ENCODE measurements around the gene WNK2. TPM values are rescaled to one million over a fixed set of nuclear protein-coding genes. Genes with fewer than 3 reads are reported as not detected.

The WNK2 gene
- total and polyA plus RNA-seq, 2 donors = 4.8 to 9.3 TPM

DNA sequence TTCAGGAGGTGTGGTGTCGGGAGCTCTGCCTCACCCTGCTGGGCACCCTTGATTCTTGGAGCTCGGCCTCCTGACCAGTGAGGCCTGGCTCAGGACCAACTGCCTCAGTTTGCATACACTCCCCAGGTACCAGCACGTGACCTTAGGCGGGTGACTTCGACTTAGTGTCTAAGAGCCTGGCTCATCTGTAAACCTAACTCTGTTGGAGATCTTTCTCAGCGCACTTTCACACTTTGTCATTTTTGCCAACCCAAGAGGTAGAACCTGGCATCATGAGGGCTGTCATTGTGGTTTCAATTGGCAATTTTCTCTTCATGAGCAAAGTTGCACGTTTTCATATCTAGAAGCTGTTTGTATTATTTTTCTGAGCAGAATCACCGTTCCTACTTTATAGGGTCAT, 13.4 kb upstream of the WNK2 start:
- no peak for DNase-seq (ENCODE audit: extremely low spot score)
- no peak overlapping the region for H3K4me3 ChIP-seq (ENCODE audit: low read depth, low read length)
- H3K4me1 ChIP-seq (ENCODE audit: insufficient read depth) = no peaks in the 10 kb centered on the region
- no peak overlapping the region for H3K27ac ChIP-seq (ENCODE audit: low read depth)
- WGBS = 92% methylated on average over 8 of the region's 8 CpGs
- H3K36me3 ChIP-seq (ENCODE audit: insufficient read depth) = no peaks in the 10 kb centered on the region

- H3K4me3 ChIP-seq (ENCODE audit: low read depth, low read length) = no peak overlapping the region
- WGBS = 91% methylated on average over 8 of the region's 8 CpGs
- no peaks in the 10 kb centered on the region for H3K4me1 ChIP-seq (ENCODE audit: insufficient read depth)
- no peaks in the 10 kb centered on the region for H3K36me3 ChIP-seq (ENCODE audit: insufficient read depth)
- DNase-seq (ENCODE audit: extremely low spot score) = no peak
- no peak overlapping the region for H3K27ac ChIP-seq (ENCODE audit: low read depth)
Measured at GRCh38 chr9:93171261-93171990, 12.5 kb upstream of the WNK2 start.

- 77% methylated on average over 20 of the region's 20 CpGs for WGBS
- no peaks in the 10 kb centered on the region for H3K36me3 ChIP-seq (ENCODE audit: insufficient read depth)
- DNase-seq (ENCODE audit: extremely low spot score) = no peak
- H3K4me3 ChIP-seq (ENCODE audit: low read depth, low read length) = no peak overlapping the region
- H3K27ac ChIP-seq (ENCODE audit: low read depth) = no peak overlapping the region
- no peaks in the 10 kb centered on the region for H3K4me1 ChIP-seq (ENCODE audit: insufficient read depth)
Measured at GRCh38 chr9:93172666-93173364, 11.1 kb upstream of the WNK2 start.

GRCh38 chr9:93173365-93174051, 10.4 kb upstream of the WNK2 start:
- no peak overlapping the region for H3K27ac ChIP-seq (ENCODE audit: low read depth)
- no peak for DNase-seq (ENCODE audit: extremely low spot score)
- H3K4me1 ChIP-seq (ENCODE audit: insufficient read depth) = no peaks in the 10 kb centered on the region
- H3K4me3 ChIP-seq (ENCODE audit: low read depth, low read length) = no peak overlapping the region
- 73% methylated on average over 12 of the region's 12 CpGs for WGBS
- H3K36me3 ChIP-seq (ENCODE audit: insufficient read depth) = no peaks in the 10 kb centered on the region

GRCh38 chr9:93174976-93175375, 9.0 kb upstream of the WNK2 start:
- WGBS = 84% methylated on average over 3 of the region's 3 CpGs
- no peak for DNase-seq (ENCODE audit: extremely low spot score)
- no peaks in the 10 kb centered on the region for H3K36me3 ChIP-seq (ENCODE audit: insufficient read depth)
- no peak overlapping the region for H3K4me3 ChIP-seq (ENCODE audit: low read depth, low read length)
- no peaks in the 10 kb centered on the region for H3K4me1 ChIP-seq (ENCODE audit: insufficient read depth)
- no peak overlapping the region for H3K27ac ChIP-seq (ENCODE audit: low read depth)

DNA sequence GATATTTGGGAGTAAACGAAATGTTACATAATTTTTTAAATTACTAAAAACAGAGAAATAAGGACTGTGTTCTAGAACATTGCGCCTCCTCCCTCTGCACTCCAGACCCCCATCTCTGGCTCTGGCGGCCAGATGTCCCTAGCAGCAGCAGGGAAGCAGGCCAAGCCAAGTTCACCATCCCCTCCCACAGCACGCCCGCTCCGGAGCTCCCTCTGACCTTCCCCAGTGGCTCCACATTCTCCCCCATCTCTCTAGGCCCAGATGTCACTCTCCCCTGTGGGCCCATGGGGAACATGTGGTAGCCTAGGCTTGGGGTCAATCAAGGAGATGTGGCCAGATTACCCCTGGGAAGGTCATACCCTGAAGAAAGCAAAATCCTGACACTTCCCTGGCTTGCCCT, 6.3 kb upstream of the WNK2 start:
- no peak overlapping the region for H3K4me3 ChIP-seq (ENCODE audit: low read depth, low read length)
- H3K4me1 ChIP-seq (ENCODE audit: insufficient read depth) = no peaks in the 10 kb centered on the region
- DNase-seq (ENCODE audit: extremely low spot score) = no peak
- no peak overlapping the region for H3K27ac ChIP-seq (ENCODE audit: low read depth)
- 78% methylated on average over 6 of the region's 6 CpGs for WGBS
- H3K36me3 ChIP-seq (ENCODE audit: insufficient read depth) = no peaks in the 10 kb centered on the region

DNA sequence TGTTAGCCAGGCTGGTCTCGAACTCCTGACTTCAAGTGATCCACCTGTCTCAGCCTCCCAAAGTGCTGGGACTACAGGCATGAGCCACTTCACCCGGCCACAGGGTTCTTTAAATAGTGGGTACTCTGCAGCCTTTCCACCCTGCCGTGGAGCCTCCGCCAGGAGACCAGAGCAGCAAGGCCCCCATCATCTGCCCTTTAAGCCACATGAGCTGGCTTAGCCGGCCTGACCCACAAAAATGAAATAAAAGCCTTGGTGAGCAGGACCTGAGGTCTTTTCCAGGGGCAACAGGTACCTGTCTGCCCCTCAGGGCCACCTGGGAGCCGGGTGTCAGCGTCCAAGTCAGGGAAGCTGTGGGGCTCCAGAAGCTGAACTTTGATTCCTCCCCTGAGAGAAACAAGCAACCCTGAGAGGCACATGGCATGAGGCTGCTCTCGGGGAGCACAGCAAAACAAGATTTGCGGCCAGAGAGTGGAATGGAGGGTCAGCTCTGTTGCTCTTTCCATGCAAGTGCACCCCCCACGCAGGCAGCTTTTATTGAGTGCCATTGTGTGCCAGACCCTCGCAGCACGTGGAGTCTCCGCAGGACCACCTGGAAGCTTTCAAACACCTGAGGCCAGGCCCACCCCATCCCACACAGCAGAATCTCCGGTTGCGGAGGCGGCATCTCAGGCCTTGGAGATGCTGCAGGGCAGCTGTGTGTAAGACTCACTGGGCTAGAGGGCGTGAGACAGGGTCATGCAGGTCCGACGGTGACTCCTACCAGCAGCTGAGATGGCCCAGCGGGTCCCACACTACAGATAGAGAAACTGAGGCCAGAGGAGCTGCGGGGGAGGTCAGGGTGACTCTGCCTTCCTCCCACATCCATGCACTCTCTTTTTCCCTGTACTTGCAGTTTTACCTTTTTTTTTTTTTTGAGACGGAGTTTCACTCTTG, 4.8 kb upstream of the WNK2 start:
- H3K36me3 ChIP-seq (ENCODE audit: insufficient read depth) = no peaks in the 10 kb centered on the region
- no peaks in the 10 kb centered on the region for H3K4me1 ChIP-seq (ENCODE audit: insufficient read depth)
- no peak overlapping the region for H3K4me3 ChIP-seq (ENCODE audit: low read depth, low read length)
- no peak for DNase-seq (ENCODE audit: extremely low spot score)
- 87% methylated on average over 22 of the region's 22 CpGs for WGBS
- no peak overlapping the region for H3K27ac ChIP-seq (ENCODE audit: low read depth)

DNA sequence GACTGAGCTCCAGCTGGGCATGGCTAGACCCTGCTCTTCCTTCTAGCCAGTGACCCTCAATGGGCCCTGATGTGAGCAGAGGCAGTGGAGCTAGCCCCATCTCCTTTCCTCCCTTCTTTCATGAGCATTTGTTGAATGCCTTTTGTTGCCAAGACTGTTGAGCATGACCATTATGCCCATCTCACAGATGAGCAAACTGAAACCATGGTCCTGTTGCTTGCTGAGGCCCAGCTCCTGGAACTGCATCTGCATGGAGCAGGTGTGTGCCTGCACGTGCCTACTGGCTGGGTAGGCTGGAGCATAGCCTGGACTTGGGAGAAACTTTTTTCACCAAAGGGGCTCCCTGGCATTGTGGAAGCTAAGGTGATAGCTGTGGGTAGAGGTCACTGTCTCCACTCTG, 3.0 kb upstream of the WNK2 start:
- no peaks in the 10 kb centered on the region for H3K36me3 ChIP-seq (ENCODE audit: insufficient read depth)
- DNase-seq (ENCODE audit: extremely low spot score) = no peak
- no peaks in the 10 kb centered on the region for H3K4me1 ChIP-seq (ENCODE audit: insufficient read depth)
- no peak overlapping the region for H3K4me3 ChIP-seq (ENCODE audit: low read depth, low read length)
- no peak overlapping the region for H3K27ac ChIP-seq (ENCODE audit: low read depth)
- 81% methylated on average over 1 of the region's 1 CpG for WGBS

GRCh38 chr9:93181672-93182435, 2.1 kb upstream of the WNK2 start:
- H3K4me3 ChIP-seq (ENCODE audit: low read depth, low read length) = no peak overlapping the region
- H3K4me1 ChIP-seq (ENCODE audit: insufficient read depth) = no peaks in the 10 kb centered on the region
- no peaks in the 10 kb centered on the region for H3K36me3 ChIP-seq (ENCODE audit: insufficient read depth)
- WGBS = 78% methylated on average over 5 of the region's 5 CpGs
- DNase-seq (ENCODE audit: extremely low spot score) = no peak
- no peak overlapping the region for H3K27ac ChIP-seq (ENCODE audit: low read depth)

GRCh38 chr9:93182572-93182971, 1.4 kb upstream of the WNK2 start:
- WGBS = 52% methylated on average over 6 of the region's 6 CpGs
- Histone ChIP-seq H3K36me3 (ENCODE audit: insufficient read depth) (no peaks in the 10 kb centered on the region), H3K27ac (ENCODE audit: low read depth) (no peak overlapping the region), H3K4me1 (ENCODE audit: insufficient read depth) (no peaks in the 10 kb centered on the region), H3K4me3 (ENCODE audit: low read depth, low read length) (no peak overlapping the region)
- DNase-seq (ENCODE audit: extremely low spot score) = no peak

- no peaks in the 10 kb centered on the region for H3K4me1 ChIP-seq (ENCODE audit: insufficient read depth)
- DNase-seq (ENCODE audit: extremely low spot score) = no peak
- H3K36me3 ChIP-seq (ENCODE audit: insufficient read depth) = no peaks in the 10 kb centered on the region
- H3K27ac ChIP-seq (ENCODE audit: low read depth) = no peak overlapping the region
- H3K4me3 ChIP-seq (ENCODE audit: low read depth, low read length) = no peak overlapping the region
- WGBS = 85% methylated on average over 5 of the region's 5 CpGs
Measured at GRCh38 chr9:93183131-93183662, 742 bp upstream of the WNK2 start.

DNA sequence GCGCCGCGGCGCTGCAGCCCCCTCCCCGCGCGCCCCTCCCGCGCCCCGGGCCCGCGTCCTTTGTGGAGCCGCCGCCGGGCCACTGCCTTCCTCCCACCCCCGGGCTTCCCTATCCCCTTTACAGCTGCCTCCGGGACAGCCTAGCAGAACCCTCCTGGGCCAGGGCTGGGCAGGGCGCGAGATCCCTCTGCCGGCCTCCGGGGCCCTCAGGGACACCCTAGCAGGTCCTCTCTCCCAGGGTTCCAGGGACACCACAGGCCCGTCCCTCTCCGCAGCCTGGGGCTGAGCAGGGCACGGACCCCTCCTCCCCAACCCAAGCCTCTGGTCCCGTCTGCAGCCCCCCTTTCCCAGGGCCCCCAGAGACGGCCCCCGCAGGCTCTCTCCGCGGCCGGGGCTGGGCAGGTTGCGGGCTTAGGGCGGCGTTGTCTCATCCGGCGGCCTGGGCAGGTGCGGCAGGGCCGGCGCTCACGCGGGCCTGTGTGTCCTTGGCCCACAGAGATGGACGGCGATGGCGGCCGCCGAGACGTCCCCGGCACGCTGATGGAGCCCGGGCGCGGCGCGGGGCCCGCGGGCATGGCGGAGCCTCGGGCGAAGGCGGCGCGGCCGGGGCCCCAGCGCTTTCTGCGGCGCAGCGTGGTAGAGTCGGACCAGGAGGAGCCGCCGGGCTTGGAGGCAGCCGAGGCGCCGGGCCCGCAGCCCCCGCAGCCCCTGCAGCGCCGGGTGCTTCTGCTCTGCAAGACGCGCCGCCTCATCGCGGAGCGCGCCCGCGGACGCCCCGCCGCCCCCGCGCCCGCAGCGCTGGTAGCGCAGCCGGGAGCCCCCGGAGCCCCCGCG, 710 bp downstream of the WNK2 start:
- WGBS = 3% methylated on average over 97 of the region's 97 CpGs
- Histone ChIP-seq H3K36me3 (ENCODE audit: insufficient read depth) (no peaks in the 10 kb centered on the region), H3K4me3 (ENCODE audit: low read depth, low read length) (peak overlapping the region; percentile 55), H3K27ac (ENCODE audit: low read depth) (no peak overlapping the region), H3K4me1 (ENCODE audit: insufficient read depth) (no peaks in the 10 kb centered on the region)
- DNase-seq (ENCODE audit: extremely low spot score) = no peak
